Panc1 (cell line): Measurements from ENCODE around the gene RAI14.

Experiments
- CTCF ChIP-seq: fragments of 450-650 bp; IDR thresholded peaks from 2 replicates; pipeline ENCODE4 v1.5.1; 2017; ENCODE audit warnings: mild to moderate bottlenecking
- POLR2AphosphoS5 ChIP-seq: IDR thresholded peaks from 2 replicates; pipeline ENCODE4 v1.6.1; 2012; ENCODE audit warnings: mild to moderate bottlenecking, low read depth, low read length, moderate library complexity
- TCF7L2 ChIP-seq: IDR thresholded peaks from 2 replicates; pipeline ENCODE4 v1.6.1; 2011; ENCODE audit warnings: mild to moderate bottlenecking, low read depth, low read length, inconsistent platforms

DNA sequence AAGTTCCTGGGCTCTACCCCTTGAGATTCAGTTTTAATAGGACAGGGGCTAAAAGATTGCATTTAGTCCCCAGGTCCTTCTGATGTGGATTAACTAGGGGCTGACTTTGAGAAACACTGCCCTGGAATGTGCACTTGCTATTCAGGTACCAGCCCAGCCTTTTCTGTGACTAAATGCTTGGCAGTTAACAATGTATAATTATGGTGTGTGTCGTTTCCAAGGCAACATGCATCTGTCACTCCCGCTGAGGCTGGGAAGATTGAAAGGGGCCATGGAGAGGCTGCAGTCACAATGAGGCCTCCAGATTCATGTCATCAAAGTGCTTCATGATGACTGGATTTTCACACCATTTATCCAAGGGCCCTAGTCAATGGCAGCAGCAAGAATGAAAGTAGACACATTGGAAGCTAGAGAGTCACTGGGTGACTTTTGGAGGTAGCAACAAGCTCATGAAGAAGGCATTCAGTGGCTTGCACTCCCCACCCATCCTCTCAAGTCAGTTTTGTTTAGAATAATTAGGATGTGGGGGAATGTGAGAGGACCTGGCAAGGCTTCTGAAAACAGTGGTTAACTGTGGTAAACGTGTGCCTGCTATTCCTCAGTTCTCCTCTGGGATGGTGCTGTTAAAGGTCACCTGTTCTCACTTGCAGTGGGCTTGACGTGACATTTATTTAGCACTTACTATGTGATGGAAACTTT, 28.3 kb downstream of the RAI14 start:
- no peak; the same call in 1 of the 2 replicates for TF ChIP-seq CTCF
- TF ChIP-seq POLR2AphosphoS5 = no peak
- no peak for TF ChIP-seq TCF7L2
